GM10266 (cell line): Measurements from ENCODE around the gene HRG.

Source experiments
- DNase-seq: peaks from one replicate; pipeline ENCODE4 v3.0.0; 2012; ENCODE audit errors: extremely low spot score
- CTCF ChIP-seq: IDR thresholded peaks from 2 replicates; pipeline ENCODE4 v1.5.1; 2012; ENCODE audit warnings: mild to moderate bottlenecking, low read depth; ENCODE audit not compliant: control insufficient read depth, insufficient read depth; ENCODE audit errors: missing control alignments

HRG gene

DNA sequence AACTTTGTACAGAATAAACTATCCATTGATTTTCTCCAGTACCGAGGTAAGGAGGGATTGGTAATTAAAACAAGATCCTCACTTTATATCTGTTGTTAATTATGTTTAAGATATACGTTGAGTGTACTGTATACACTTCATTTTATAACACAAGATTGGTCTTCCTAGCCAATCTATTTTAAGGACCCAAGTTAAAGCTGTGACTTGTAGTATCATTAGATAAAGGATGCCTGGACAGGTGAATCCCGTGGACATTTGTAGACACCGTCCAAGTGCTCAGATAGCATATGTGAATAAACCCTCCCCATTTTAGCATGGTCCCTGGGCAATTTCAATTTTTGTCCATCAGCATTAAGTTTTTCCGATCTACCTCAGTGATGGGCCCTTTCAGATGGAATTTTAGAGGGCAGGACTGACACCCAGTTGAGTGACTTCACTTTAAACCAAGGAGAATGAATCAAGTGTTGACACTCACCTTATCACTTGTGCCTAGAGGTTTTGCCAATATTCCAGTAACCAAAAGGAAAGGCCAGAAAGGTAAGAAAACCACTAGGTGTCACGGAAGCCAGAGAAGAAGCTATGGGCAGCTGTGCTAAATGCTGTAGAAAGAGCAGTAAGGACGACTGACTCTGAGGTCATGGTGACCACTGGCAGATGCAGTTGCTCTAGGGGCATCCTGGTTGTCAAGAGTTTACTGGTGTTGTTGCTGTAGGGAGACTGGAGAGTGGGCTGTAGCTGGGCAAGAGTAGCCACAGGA lies 43.7 kb upstream of the HRG start:
- DNase-seq: no peak
- no peak for TF ChIP-seq CTCF

DNA sequence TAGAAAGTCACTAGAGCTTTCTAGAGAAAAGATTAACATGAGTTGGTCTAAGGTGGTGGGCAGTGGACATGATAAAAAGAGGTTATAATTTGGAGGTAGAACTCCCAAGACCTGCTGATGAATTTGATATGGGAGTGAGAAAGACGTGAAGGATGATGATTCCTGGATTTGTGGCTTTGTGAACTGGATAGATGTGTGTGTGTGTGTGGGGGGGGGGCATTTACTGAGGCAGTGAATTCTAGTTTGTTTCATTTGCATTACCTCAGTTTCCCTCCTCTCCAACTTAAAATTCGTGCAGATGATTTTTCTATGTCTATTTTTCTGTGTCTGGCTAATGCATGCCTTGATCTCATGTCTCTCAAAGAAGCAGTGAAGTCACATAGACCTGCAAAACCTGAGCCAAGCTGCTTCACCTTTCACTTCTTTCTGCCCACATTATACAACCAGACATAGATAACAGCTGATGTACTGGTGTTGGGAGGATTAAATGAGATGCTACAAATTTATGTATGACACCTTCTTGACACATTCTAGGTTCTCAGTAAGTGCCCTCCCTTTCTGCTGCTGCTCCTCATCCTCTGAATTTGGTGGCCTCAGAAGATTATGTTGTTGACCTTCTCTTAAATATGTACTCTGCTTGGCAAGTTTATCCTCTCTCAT lies 43.0 kb upstream of the HRG start:
- DNase-seq: no peak
- no peak for TF ChIP-seq CTCF

DNA sequence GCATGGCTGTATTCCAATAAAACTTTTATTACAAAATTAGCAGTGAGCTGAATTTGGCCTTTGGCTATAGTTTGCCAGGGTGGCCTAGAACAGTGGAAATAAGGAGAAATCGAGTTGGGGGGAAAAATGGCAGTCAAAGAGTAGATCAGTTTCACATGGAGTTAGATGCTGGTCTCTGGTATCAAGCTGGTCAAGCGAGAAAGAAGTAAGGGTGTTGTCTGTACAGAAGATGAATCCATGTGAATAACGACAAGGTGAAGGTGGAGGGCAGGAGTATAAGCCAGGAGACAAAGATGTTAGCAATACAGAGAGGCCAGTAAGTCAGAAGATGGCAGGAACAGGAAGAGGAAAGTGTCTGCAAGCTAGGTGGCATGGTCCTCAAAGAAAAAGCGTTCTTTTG lies 41.2 kb upstream of the HRG start:
- no peak for TF ChIP-seq CTCF
- DNase-seq: no peak

DNA sequence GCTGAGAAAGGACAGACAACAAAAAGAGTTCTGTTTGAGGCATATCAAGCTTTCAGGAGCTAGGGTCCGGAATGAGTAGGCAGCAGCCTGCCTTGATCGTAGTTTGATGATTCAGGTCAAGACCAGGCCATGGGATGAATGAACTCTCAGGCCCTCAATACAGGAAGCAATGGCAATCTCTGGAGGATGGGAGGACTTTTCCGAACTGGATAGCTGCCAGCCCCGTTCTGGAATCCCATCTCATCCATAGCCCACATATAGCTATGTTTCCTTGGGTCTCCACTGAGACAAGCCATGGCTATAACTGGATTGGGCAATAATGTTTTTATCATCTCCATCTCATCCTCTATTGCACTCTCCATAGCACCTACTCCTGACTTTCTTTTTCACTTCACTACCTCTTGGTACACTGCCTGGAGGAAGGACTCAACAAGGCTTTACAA lies 40.2 kb upstream of the HRG start:
- DNase-seq: no peak
- no peak for TF ChIP-seq CTCF

- TF ChIP-seq CTCF: no peak
- DNase-seq: no peak
These were observed 39.5 kb upstream of the HRG start for GRCh38 chr3:186626254-186626847.

- TF ChIP-seq CTCF: no peak
- DNase-seq: no peak
These were observed 37.9 kb upstream of the HRG start for GRCh38 chr3:186627852-186628414.
